ENCODE measurements around the gene TBC1D16. TPM values are rescaled to one million over a fixed set of nuclear protein-coding genes. Genes with fewer than 3 reads are reported as not detected.

Gene TBC1D16
- total RNA-seq, 2 experiments from 2014 or later = 17.0 to 19.0 TPM

GRCh38 chr17:79923974-79924638 lies 111.6 kb downstream of the TBC1D16 start:
- peaks cover 10% of the 10 kb centered on the region for H3K4me1 Mint-ChIP-seq (ENCODE audit: low read depth)
- DNase-seq = peak; percentile 74
- H3K27ac Mint-ChIP-seq = no peak overlapping the region
- peaks cover 10% of the 10 kb centered on the region for H3K27me3 Mint-ChIP-seq (ENCODE audit: low read depth)
- H3K9me3 Mint-ChIP-seq = no peaks in the 10 kb centered on the region
- intact Hi-C loops (cut with micrococcal nuclease) = no loop called here
- CTCF ChIA-PET = interaction anchor here (0.6 to 0.7 kb wide), 2 partner anchors 116 to 183 kb away, joined by 3 to 5 read pairs; no protein-coding TSS in a partner anchor
- no peaks in the 10 kb centered on the region for H3K36me3 Mint-ChIP-seq (ENCODE audit: low read depth)
- H3K4me3 Mint-ChIP-seq = no peak overlapping the region

- peaks cover 2% of the 10 kb centered on the region for H3K4me1 Mint-ChIP-seq (ENCODE audit: low read depth)
- intact Hi-C loops (cut with micrococcal nuclease) = no loop called here
- CTCF ChIA-PET = no interaction called here
- no peak overlapping the region for H3K27ac Mint-ChIP-seq
- no peak for DNase-seq
- no peaks in the 10 kb centered on the region for H3K9me3 Mint-ChIP-seq
- no peaks in the 10 kb centered on the region for H3K36me3 Mint-ChIP-seq (ENCODE audit: low read depth)
- H3K27me3 Mint-ChIP-seq (ENCODE audit: low read depth) = peaks cover 2% of the 10 kb centered on the region
- no peak overlapping the region for H3K4me3 Mint-ChIP-seq
Measured at GRCh38 chr17:79922798-79923197, 112.9 kb downstream of the TBC1D16 start.

DNA sequence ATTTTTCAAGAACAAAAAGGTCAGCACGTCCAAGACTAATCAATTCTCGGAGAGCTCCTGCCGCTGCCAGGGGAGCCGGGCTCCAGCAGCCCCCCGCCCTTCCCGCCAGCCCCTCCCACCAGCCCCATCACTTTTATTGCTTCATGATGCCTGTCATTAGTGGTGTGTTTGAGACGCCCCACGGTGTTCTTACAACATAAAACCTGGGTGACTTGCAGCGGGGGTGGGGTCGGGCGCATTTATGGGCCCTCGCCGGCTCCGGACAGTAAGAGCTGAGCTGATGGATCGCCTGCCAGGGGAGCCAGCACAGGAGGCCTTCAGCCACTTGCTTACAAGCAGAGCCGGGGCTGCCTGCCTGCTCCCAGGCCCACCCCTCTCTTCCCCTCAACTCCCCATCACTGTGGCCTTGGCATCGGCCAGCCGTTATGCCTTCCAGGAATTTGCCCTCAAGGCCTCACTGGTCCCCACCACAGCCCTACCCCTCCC lies 113.5 kb downstream of the TBC1D16 start:
- intact Hi-C loops (cut with micrococcal nuclease) = no loop called here
- CTCF ChIA-PET = interaction anchor here (0.9 kb wide), 1 partner anchor 78 kb away, joined by 3 read pairs; no protein-coding TSS in a partner anchor
- H3K4me1 Mint-ChIP-seq (ENCODE audit: low read depth) = peaks cover 2% of the 10 kb centered on the region
- no peak overlapping the region for H3K27ac Mint-ChIP-seq
- H3K9me3 Mint-ChIP-seq = no peaks in the 10 kb centered on the region
- H3K4me3 Mint-ChIP-seq = no peak overlapping the region
- no peak for DNase-seq
- no peaks in the 10 kb centered on the region for H3K36me3 Mint-ChIP-seq (ENCODE audit: low read depth)
- H3K27me3 Mint-ChIP-seq (ENCODE audit: low read depth) = peaks cover 2% of the 10 kb centered on the region

- intact Hi-C loops (cut with micrococcal nuclease) = no loop called here
- no peak overlapping the region for H3K27ac Mint-ChIP-seq
- H3K36me3 Mint-ChIP-seq (ENCODE audit: low read depth) = no peaks in the 10 kb centered on the region
- H3K4me1 Mint-ChIP-seq (ENCODE audit: low read depth) = no peaks in the 10 kb centered on the region
- DNase-seq = no peak
- H3K4me3 Mint-ChIP-seq = no peak overlapping the region
- no peaks in the 10 kb centered on the region for H3K9me3 Mint-ChIP-seq
- CTCF ChIA-PET = interaction anchor here (0.9 kb wide), 1 partner anchor 77 kb away, joined by 3 read pairs; no protein-coding TSS in a partner anchor
- peaks cover 2% of the 10 kb centered on the region for H3K27me3 Mint-ChIP-seq (ENCODE audit: low read depth)
Measured at GRCh38 chr17:79921411-79922115, 114.1 kb downstream of the TBC1D16 start.

- Mint-ChIP-seq H3K4me3 (no peak overlapping the region), H3K36me3 (ENCODE audit: low read depth) (no peaks in the 10 kb centered on the region), H3K27me3 (ENCODE audit: low read depth) (peaks cover 2% of the 10 kb centered on the region), H3K27ac (no peak overlapping the region), H3K4me1 (ENCODE audit: low read depth) (no peaks in the 10 kb centered on the region), H3K9me3 (no peaks in the 10 kb centered on the region)
- DNase-seq = no peak
- intact Hi-C loops (cut with micrococcal nuclease) = no loop called here
- CTCF ChIA-PET = no interaction called here
Measured at GRCh38 chr17:79920751-79921410, 114.8 kb downstream of the TBC1D16 start.

GRCh38 chr17:79919862-79920720 lies 115.6 kb downstream of the TBC1D16 start:
- H3K27me3 Mint-ChIP-seq (ENCODE audit: low read depth) = peaks cover 4% of the 10 kb centered on the region
- H3K4me1 Mint-ChIP-seq (ENCODE audit: low read depth) = no peaks in the 10 kb centered on the region
- no peak overlapping the region for H3K4me3 Mint-ChIP-seq
- no peak overlapping the region for H3K27ac Mint-ChIP-seq
- no peak for DNase-seq
- CTCF ChIA-PET = no interaction called here
- intact Hi-C loops (cut with micrococcal nuclease) = loop anchor here (5.0 kb wide), 2 partner anchors 128 to 173 kb away; no protein-coding TSS in a partner anchor
- H3K9me3 Mint-ChIP-seq = no peaks in the 10 kb centered on the region
- H3K36me3 Mint-ChIP-seq (ENCODE audit: low read depth) = no peaks in the 10 kb centered on the region

- Mint-ChIP-seq H3K27me3 (ENCODE audit: low read depth) (peaks cover 4% of the 10 kb centered on the region), H3K4me1 (ENCODE audit: low read depth) (no peaks in the 10 kb centered on the region), H3K27ac (no peak overlapping the region), H3K9me3 (no peaks in the 10 kb centered on the region), H3K4me3 (no peak overlapping the region), H3K36me3 (ENCODE audit: low read depth) (no peaks in the 10 kb centered on the region)
- CTCF ChIA-PET = no interaction called here
- DNase-seq = no peak
- intact Hi-C loops (cut with micrococcal nuclease) = loop anchor here (5.0 kb wide), 2 partner anchors 127 to 172 kb away; no protein-coding TSS in a partner anchor
Measured at GRCh38 chr17:79919164-79919585, 116.5 kb downstream of the TBC1D16 start.

DNA sequence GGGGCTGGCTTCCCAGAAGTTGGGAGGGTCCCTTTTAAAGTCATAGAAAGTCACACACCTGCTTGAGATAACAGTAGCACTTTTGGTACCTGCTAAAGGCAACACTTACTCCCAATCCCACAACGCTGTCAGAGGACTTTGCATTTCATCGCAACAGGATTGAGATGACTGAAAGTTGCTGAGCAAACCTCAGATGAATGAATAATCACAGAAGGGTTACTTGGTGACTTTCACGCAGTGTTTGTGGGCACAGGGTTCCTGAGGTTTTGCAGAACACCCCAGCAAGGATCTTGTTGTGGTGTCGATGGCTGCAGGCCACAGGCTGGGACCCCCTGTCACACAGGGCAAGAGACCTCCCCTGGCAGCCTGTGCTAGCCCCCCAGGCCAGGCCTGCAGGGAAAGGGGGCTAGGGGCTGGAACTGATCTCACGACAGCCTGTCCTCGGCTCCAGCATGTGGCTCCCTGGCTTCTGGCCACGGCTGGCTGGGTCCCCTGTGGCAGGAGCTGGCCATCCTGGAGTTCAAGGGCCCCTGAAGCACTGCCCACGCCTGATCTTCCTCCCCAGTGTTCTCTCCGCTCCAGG lies 117.0 kb downstream of the TBC1D16 start:
- CTCF ChIA-PET = no interaction called here
- Mint-ChIP-seq H3K4me3 (no peak overlapping the region), H3K27ac (no peak overlapping the region), H3K27me3 (ENCODE audit: low read depth) (peaks cover 4% of the 10 kb centered on the region), H3K4me1 (ENCODE audit: low read depth) (no peaks in the 10 kb centered on the region), H3K9me3 (no peaks in the 10 kb centered on the region), H3K36me3 (ENCODE audit: low read depth) (no peaks in the 10 kb centered on the region)
- intact Hi-C loops (cut with micrococcal nuclease) = loop anchor here (5.0 kb wide), 2 partner anchors 126 to 171 kb away; no protein-coding TSS in a partner anchor
- no peak for DNase-seq

DNA sequence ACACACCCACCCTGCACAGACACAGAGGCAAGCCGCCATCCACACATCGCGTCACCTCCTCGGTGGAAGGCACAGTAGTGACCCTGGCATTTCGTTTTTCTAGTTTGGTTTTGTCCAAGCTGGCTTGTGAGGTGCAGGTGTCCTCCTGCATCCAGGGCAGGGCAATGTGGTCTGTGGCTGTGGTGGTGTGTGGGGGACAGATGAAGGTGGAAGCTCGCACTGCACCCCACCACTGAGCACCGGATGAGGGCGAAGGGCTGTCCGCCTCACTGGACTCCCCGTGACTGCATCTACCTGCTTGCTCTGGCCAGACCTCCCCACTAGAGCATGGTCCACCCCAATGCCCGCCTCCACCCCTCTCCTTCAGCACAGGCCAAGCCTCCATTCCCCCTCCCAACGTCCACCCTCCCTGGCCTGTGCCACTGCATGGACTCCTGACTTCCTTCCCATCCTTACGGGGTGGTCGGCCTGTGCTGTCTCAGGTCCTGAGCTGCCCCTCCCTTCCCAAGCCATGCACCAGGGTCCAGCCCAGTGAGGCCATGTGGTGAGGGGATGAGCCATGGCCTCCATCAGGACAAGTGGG lies 117.7 kb downstream of the TBC1D16 start:
- Mint-ChIP-seq H3K27ac (no peak overlapping the region), H3K36me3 (ENCODE audit: low read depth) (no peaks in the 10 kb centered on the region), H3K4me1 (ENCODE audit: low read depth) (no peaks in the 10 kb centered on the region), H3K9me3 (no peaks in the 10 kb centered on the region), H3K27me3 (ENCODE audit: low read depth) (peaks cover 4% of the 10 kb centered on the region), H3K4me3 (no peak overlapping the region)
- DNase-seq = no peak
- CTCF ChIA-PET = interaction anchor here (0.7 kb wide), 1 partner anchor 138 kb away, joined by 3 read pairs; no protein-coding TSS in a partner anchor
- intact Hi-C loops (cut with micrococcal nuclease) = loop anchor here (5.0 kb wide), 2 partner anchors 126 to 171 kb away; no protein-coding TSS in a partner anchor

- DNase-seq = no peak
- no peaks in the 10 kb centered on the region for H3K9me3 Mint-ChIP-seq
- H3K27ac Mint-ChIP-seq = no peak overlapping the region
- no peaks in the 10 kb centered on the region for H3K4me1 Mint-ChIP-seq (ENCODE audit: low read depth)
- peaks cover 4% of the 10 kb centered on the region for H3K27me3 Mint-ChIP-seq (ENCODE audit: low read depth)
- CTCF ChIA-PET = interaction anchor here (0.7 to 2.0 kb wide), 6 partner anchors 9 to 137 kb away, joined by 3 to 6 read pairs (median 3); no protein-coding TSS in a partner anchor
- intact Hi-C loops (cut with micrococcal nuclease) = loop anchor here (1.0 to 5.0 kb wide), 3 partner anchors 109 to 170 kb away; no protein-coding TSS in a partner anchor
- no peak overlapping the region for H3K4me3 Mint-ChIP-seq
- H3K36me3 Mint-ChIP-seq (ENCODE audit: low read depth) = no peaks in the 10 kb centered on the region
Measured at GRCh38 chr17:79916991-79917901, 118.4 kb downstream of the TBC1D16 start.
